Measurements from ENCODE around the gene KIF5C.

Gene KIF5C

GRCh38 chr2:148926291-148926961, 51.4 kb downstream of the KIF5C start:
- FAIRE-seq, result peak; percentile 46

- FAIRE-seq, result no peak
These were observed 52.0 kb downstream of the KIF5C start for GRCh38 chr2:148926981-148927401.

GRCh38 chr2:148928395-148928794, 53.4 kb downstream of the KIF5C start:
- FAIRE-seq, result no peak

GRCh38 chr2:148930046-148930775, 55.2 kb downstream of the KIF5C start:
- no peak for FAIRE-seq

- no peak for FAIRE-seq
These were observed 57.5 kb downstream of the KIF5C start for GRCh38 chr2:148932536-148932935.

- FAIRE-seq, result no peak
These were observed 58.4 kb downstream of the KIF5C start for GRCh38 chr2:148933456-148933855.

- FAIRE-seq, result no peak
These were observed 60.8 kb downstream of the KIF5C start for GRCh38 chr2:148935791-148936190.

GRCh38 chr2:148936857-148937450, 61.9 kb downstream of the KIF5C start:
- no peak for FAIRE-seq

GRCh38 chr2:148939271-148939670, 64.2 kb downstream of the KIF5C start:
- FAIRE-seq, result no peak

GRCh38 chr2:148943097-148943496, 68.1 kb downstream of the KIF5C start:
- no peak for FAIRE-seq

GRCh38 chr2:148944536-148944935, 69.5 kb downstream of the KIF5C start:
- no peak for FAIRE-seq

- no peak for FAIRE-seq
These were observed 72.3 kb downstream of the KIF5C start for GRCh38 chr2:148947299-148947698.

GRCh38 chr2:148948868-148949267, 73.8 kb downstream of the KIF5C start:
- no peak for FAIRE-seq

GRCh38 chr2:148949348-148949747, 74.3 kb downstream of the KIF5C start:
- FAIRE-seq, result no peak

GRCh38 chr2:148952621-148953020, 77.6 kb downstream of the KIF5C start:
- FAIRE-seq, result no peak

GRCh38 chr2:148953426-148953825, 78.4 kb downstream of the KIF5C start:
- no peak for FAIRE-seq

- FAIRE-seq, result no peak
These were observed 79.5 kb downstream of the KIF5C start for GRCh38 chr2:148954536-148954935.

GRCh38 chr2:148955798-148956197, 80.8 kb downstream of the KIF5C start:
- no peak for FAIRE-seq

- FAIRE-seq, result no peak
These were observed 82.0 kb downstream of the KIF5C start for GRCh38 chr2:148957023-148957422.

GRCh38 chr2:148959745-148960144, 84.7 kb downstream of the KIF5C start:
- no peak for FAIRE-seq

GRCh38 chr2:148960483-148960882, 85.5 kb downstream of the KIF5C start:
- FAIRE-seq, result no peak

- no peak for FAIRE-seq
These were observed 88.4 kb downstream of the KIF5C start for GRCh38 chr2:148963461-148963860.

- no peak for FAIRE-seq
These were observed 90.8 kb downstream of the KIF5C start for GRCh38 chr2:148965623-148966437.
